K562 (cell line): ENCODE data around the gene FLAD1. TPM values are rescaled to one million over a fixed set of nuclear protein-coding genes. Genes with fewer than 3 reads are reported as not detected.

Experiments used
- AFF1 ChIP-seq, 2 experiments: fragments of 450-650 bp; IDR thresholded peaks; 2 replicates each; pipeline ENCODE4 v1.6.1; 2018; ENCODE audit warnings: mild to moderate bottlenecking in 2 of 2, low read depth in 1 of 2; ENCODE audit not compliant: partially characterized antibody in 2 of 2
- ARID3A ChIP-seq: IDR thresholded peaks from 2 replicates; pipeline ENCODE4 v1.6.1; 2012; ENCODE audit warnings: low read depth, low read length, improper control_type of control experiment, borderline replicate concordance
- ELK3 ChIP-seq: fragments of 450-650 bp; formaldehyde crosslinking; IDR thresholded peaks from 2 replicates; pipeline ENCODE4 v1.4.0; 2020; ENCODE audit warnings: mild to moderate bottlenecking
- FOS ChIP-seq: IDR thresholded peaks from 3 replicates; pipeline ENCODE4 v1.6.1; 2011; ENCODE audit not compliant: insufficient read length; ENCODE audit errors: extremely low read depth
- GMEB1 ChIP-seq: fragments of 250-450 bp; sonication (Bioruptor Pico); IDR thresholded peaks from 2 replicates; pipeline ENCODE4 v1.4.0; 2020; ENCODE audit warnings: mild to moderate bottlenecking
- HDAC6 ChIP-seq: IDR thresholded peaks from 2 replicates; pipeline ENCODE4 v1.6.1; 2012; ENCODE audit warnings: low read depth, mild to moderate bottlenecking, control low read depth, inconsistent platforms, low read length, moderate library complexity
- JUND ChIP-seq, 2 experiments: IDR thresholded peaks; 2 replicates in 1 of 2; 3 replicates in 1 of 2; pipeline ENCODE4 v1.6.1; 2011; ENCODE audit warnings: borderline replicate concordance in 2 of 2, low read depth in 2 of 2, low read length in 2 of 2, improper control_type of control experiment in 1 of 2, missing biosample characterization in 1 of 2, missing genetic modification characterization in 1 of 2, missing genetic modification reagents in 1 of 2
- KLF16 ChIP-seq: IDR thresholded peaks from 2 replicates; pipeline ENCODE4 v1.6.1; 2016; ENCODE audit warnings: antibody characterized with exemption
- MECOM ChIP-seq: fragments of 250-450 bp; sonication (Bioruptor Pico); IDR thresholded peaks from 2 replicates; pipeline ENCODE4 v1.8.0; 2022; ENCODE audit warnings: inconsistent platforms
- MXD1 ChIP-seq: fragments of 250-450 bp; sonication (Bioruptor Pico); IDR thresholded peaks from 2 replicates; pipeline ENCODE4 v1.8.0; 2021; ENCODE audit warnings: borderline replicate concordance, mild to moderate bottlenecking, moderate library complexity; ENCODE audit not compliant: poor library complexity, severe bottlenecking
- NCOR1 ChIP-seq: fragments of 450-650 bp; IDR thresholded peaks from 2 replicates; pipeline ENCODE4 v1.6.1; 2016; ENCODE audit warnings: mild to moderate bottlenecking, moderate library complexity
- OTX1 ChIP-seq: fragments of 450-650 bp; formaldehyde crosslinking; IDR thresholded peaks from 2 replicates; pipeline ENCODE4 v1.4.0; 2022; ENCODE audit warnings: mild to moderate bottlenecking
- SP1 ChIP-seq: sonication (generic); formaldehyde crosslinking; IDR thresholded peaks from 2 replicates; pipeline ENCODE4 v1.8.1; 2022; ENCODE audit warnings: mild to moderate bottlenecking, missing genetic modification reagents
- SREBF2 ChIP-seq: sonication (generic); formaldehyde crosslinking; IDR thresholded peaks from 2 replicates; pipeline ENCODE4 v1.4.0; 2020; ENCODE audit warnings: mild to moderate bottlenecking, missing genetic modification reagents
- TBL1XR1 ChIP-seq, 2 experiments: IDR thresholded peaks; 2 replicates each; pipeline ENCODE4 v1.6.1; 2012; ENCODE audit warnings: improper control_type of control experiment in 2 of 2, low read length in 2 of 2, mild to moderate bottlenecking in 1 of 2
- TCF3 ChIP-seq: sonication (generic); formaldehyde crosslinking; IDR thresholded peaks from 2 replicates; pipeline ENCODE4 v1.4.0; 2020; ENCODE audit warnings: mild to moderate bottlenecking, missing genetic modification reagents
- ZNF76 ChIP-seq: fragments of 250-450 bp; sonication (Bioruptor Pico); IDR thresholded peaks from 2 replicates; pipeline ENCODE4 v1.4.0; 2020; ENCODE audit warnings: mild to moderate bottlenecking, moderate library complexity, borderline replicate concordance
- ZSCAN29 ChIP-seq: fragments of 450-650 bp; IDR thresholded peaks from 2 replicates; pipeline ENCODE4 v1.6.1; 2017
- polyA plus RNA-seq, 8 experiments: library from polyadenylated mRNA; depleted of rRNA in 4 of 8; stranded (reverse) in 5 of 8; unstranded in 3 of 8; fragments of >200 nt; fragmentation: Nextera tagmentation in 2 of 8; fragmentation: Illumina TruSeq in 1 of 8; extraction: Ambion mirVana in 2 of 8; extraction: Trizol in 1 of 8; gene quantifications; 2 replicates each; pipeline versions ENCODE4 v1.2.1 to v1.2.3, GENCODE V29; 2011 to 2014; ENCODE audit warnings: inconsistent platforms in 1 of 8, missing spikeins in 1 of 8
- total RNA-seq, 7 experiments: library from RNA; depleted of rRNA in 6 of 7; stranded (reverse); fragments of >200 nt in 6 of 7; fragmentation: Illumina TruSeq in 2 of 7; extraction: Trizol in 2 of 7; gene quantifications; 2 replicates each; pipeline versions ENCODE4 v1.2.1 to v1.2.3, GENCODE V29; 2011 to 2021; ENCODE audit warnings: low replicate concordance in 1 of 7

Gene FLAD1
- total and polyA plus RNA-seq, 9 of the 15 experiments (the other 6 are each of a cell fraction or from before 2014, with no cell fraction given), result 24.9 to 85.8 (median 67.0) TPM

- TF ChIP-seq TCF3 (CRISPR knock-in tag), result peak; percentile 62
- TF ChIP-seq ELK3 (CRISPR knock-in tag), result no peak
- TF ChIP-seq HDAC6, result no peak
- no peak; the same call in 1 of the 2 replicates for TF ChIP-seq ZSCAN29
- TF ChIP-seq ARID3A, result no peak
- no peak for TF ChIP-seq NCOR1
- TF ChIP-seq AFF1 (IDR thresholded peaks at IDR 0.05; ENCODE audit: low read depth in 1 of 2, partially characterized antibody in 2 of 2), result peak in 1 of 2 experiments; percentile 49
- TF ChIP-seq MXD1 (CRISPR knock-in tag), result no peak
- peak; percentile 92; the same call in 1 of the 2 replicates for TF ChIP-seq SP1 (CRISPR knock-in tag)
- peak; percentile 15; the same call in 1 of the 2 replicates for TF ChIP-seq KLF16
- peak; percentile 38; the same call in 1 of the 2 replicates for TF ChIP-seq MECOM
- TF ChIP-seq GMEB1 (CRISPR knock-in tag), result no peak
- peak; percentile 91 for TF ChIP-seq JUND (IDR thresholded peaks at IDR 0.05; ENCODE audit: borderline replicate concordance, low read depth, low read length)
- TF ChIP-seq JUND (tag; IDR thresholded peaks at IDR 0.05; ENCODE audit: borderline replicate concordance, low read depth, low read length), result peak; percentile 54; the same call in 2 of the 3 replicates
- no peak; a peak in 1 of 4 replicates for TF ChIP-seq TBL1XR1 (IDR thresholded peaks at IDR 0.05; ENCODE audit: low read length in 2 of 2)
- no peak for TF ChIP-seq FOS
- TF ChIP-seq ZNF76 (CRISPR knock-in tag), result no peak
- TF ChIP-seq OTX1 (CRISPR knock-in tag), result no peak
- peak; percentile 90; the same call in 1 of the 2 replicates for TF ChIP-seq SREBF2 (CRISPR knock-in tag)
Measured at GRCh38 chr1:154936555-154937084, 46.5 kb upstream of the FLAD1 start, which contains the start of gene PMVK (continued).
